ENCODE data around the gene SLC35B2.

GRCh38 chr6:44267252-44267651 is 9.9 kb upstream of the SLC35B2 start:
- TF ChIP-seq CTCF (IDR thresholded peaks at IDR 0.05): no peak
- TF ChIP-seq TEAD4 (CRISPR knock-in tag; IDR thresholded peaks at IDR 0.05): no peak
- no peak for TF ChIP-seq ARID4B (CRISPR knock-in tag; IDR thresholded peaks at IDR 0.05; ENCODE audit: borderline replicate concordance)
- TF ChIP-seq PREB (CRISPR knock-in tag; IDR thresholded peaks at IDR 0.05; ENCODE audit: borderline replicate concordance): no peak
